Measurements from ENCODE around the gene EXOC3L1. TPM values are rescaled to one million over a fixed set of nuclear protein-coding genes. Genes with fewer than 3 reads are reported as not detected.

Gene EXOC3L1
- total RNA-seq, 1 experiment from 2014 or later: not detected

DNA sequence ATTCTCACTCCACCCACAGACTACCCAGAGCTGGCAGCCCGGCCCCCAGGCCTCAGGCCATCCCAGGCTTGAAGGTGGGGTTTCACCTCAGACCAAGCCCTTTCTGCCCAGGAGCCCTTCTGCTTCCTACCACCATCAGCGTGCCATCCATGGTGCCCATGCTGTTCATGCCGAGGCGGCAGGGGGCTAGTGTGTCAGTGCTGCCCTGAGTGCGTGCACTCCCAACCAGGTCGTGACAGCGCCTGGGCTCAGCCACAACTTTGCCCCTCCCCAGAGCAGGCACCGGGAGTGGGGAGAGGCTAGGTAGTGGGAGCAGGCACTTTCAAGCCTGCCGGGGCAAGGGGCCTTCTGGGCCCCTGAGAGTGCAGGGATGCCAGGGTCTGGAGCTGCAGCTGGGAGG lies 47.6 kb downstream of the EXOC3L1 start:
- H3K4me3 ChIP-seq (ENCODE audit: low read length): no peak overlapping the region
- H3F3A ChIP-seq (ENCODE audit: low read length, unreplicated experiment): no peaks in the 10 kb centered on the region
- H4K20me1 ChIP-seq (ENCODE audit: low read length): no peaks in the 10 kb centered on the region
- no peak overlapping the region for H3K4me2 ChIP-seq (ENCODE audit: low read length)
- H3K79me2 ChIP-seq (ENCODE audit: low read length): no peaks in the 10 kb centered on the region
- BruUV-seq (replicated peaks): no TSS peak
- CTCF ChIA-PET: no interaction called here
- TF ChIP-seq EZH2 (IDR thresholded peaks at IDR 0.05; ENCODE audit: low read length, unreplicated experiment) (no peak), EZH2phosphoT487 (IDR thresholded peaks at IDR 0.05; ENCODE audit: borderline replicate concordance, low read length) (no peak)
- TF ChIP-seq, protein P1, sequence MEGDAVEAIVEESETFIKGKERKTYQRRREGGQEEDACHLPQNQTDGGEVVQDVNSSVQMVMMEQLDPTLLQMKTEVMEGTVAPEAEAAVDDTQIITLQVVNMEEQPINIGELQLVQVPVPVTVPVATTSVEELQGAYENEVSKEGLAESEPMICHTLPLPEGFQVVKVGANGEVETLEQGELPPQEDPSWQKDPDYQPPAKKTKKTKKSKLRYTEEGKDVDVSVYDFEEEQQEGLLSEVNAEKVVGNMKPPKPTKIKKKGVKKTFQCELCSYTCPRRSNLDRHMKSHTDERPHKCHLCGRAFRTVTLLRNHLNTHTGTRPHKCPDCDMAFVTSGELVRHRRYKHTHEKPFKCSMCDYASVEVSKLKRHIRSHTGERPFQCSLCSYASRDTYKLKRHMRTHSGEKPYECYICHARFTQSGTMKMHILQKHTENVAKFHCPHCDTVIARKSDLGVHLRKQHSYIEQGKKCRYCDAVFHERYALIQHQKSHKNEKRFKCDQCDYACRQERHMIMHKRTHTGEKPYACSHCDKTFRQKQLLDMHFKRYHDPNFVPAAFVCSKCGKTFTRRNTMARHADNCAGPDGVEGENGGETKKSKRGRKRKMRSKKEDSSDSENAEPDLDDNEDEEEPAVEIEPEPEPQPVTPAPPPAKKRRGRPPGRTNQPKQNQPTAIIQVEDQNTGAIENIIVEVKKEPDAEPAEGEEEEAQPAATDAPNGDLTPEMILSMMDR (conservative IDR thresholded peaks at IDR 0.05; ENCODE audit: low read depth, low read length): no peak
- DNase-seq: no peak
- POLR2A ChIA-PET (ENCODE audit: unreplicated experiment): no interaction called here
- no peak for ATAC-seq
- no peak overlapping the region for H3K9ac ChIP-seq (ENCODE audit: low read length)
- H3K27me3 ChIP-seq (ENCODE audit: low read length): no peaks in the 10 kb centered on the region
- H2AFZ ChIP-seq (ENCODE audit: low read length): no peak overlapping the region
- no peaks in the 10 kb centered on the region for H3K4me1 ChIP-seq (ENCODE audit: insufficient read depth, low read length)
- H3K27ac ChIP-seq (ENCODE audit: low read length): no peak overlapping the region
- H3K36me3 ChIP-seq (ENCODE audit: low read depth, low read length): no peaks in the 10 kb centered on the region; the same call in 1 of the 2 replicates
- intact Hi-C loops (cut with micrococcal nuclease): no loop called here
- no peaks in the 10 kb centered on the region for H3K9me3 ChIP-seq (ENCODE audit: low read length)
- no peaks in the 10 kb centered on the region for H3K9me2 ChIP-seq (replicated peaks; ENCODE audit: low read length)

DNA sequence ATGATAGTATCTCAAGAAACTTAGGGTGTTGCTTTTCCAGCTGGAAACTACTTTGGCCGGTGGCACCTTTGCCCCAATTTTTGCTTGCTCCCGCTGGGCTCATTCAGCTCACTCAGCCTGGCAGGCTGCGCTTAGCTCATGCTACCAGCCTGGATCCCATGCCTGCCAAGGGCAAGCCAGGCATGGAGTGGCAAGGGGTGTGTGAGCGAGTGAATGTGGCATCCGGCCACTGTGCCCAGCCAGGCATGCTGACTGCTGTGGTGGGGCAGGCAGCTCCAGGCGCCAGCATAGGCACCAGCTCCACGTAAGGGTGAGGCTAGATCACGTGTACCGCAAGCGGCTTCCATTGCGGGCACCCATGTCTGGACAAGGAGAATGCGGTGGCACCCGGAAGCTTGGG lies 48.5 kb downstream of the EXOC3L1 start:
- H3K4me2 ChIP-seq (ENCODE audit: low read length): no peak overlapping the region
- intact Hi-C loops (cut with micrococcal nuclease): no loop called here
- ATAC-seq: no peak
- H3K27ac ChIP-seq (ENCODE audit: low read length): no peak overlapping the region
- ChIA-PET CTCF (no interaction called here), POLR2A (ENCODE audit: unreplicated experiment) (no interaction called here)
- no peaks in the 10 kb centered on the region for H3K79me2 ChIP-seq (ENCODE audit: low read length)
- H3F3A ChIP-seq (ENCODE audit: low read length, unreplicated experiment): no peaks in the 10 kb centered on the region
- TF ChIP-seq, protein P1 (conservative IDR thresholded peaks at IDR 0.05; ENCODE audit: low read depth, low read length): no peak
- no peak for TF ChIP-seq EZH2 (IDR thresholded peaks at IDR 0.05; ENCODE audit: low read length, unreplicated experiment)
- TF ChIP-seq EZH2phosphoT487 (IDR thresholded peaks at IDR 0.05; ENCODE audit: borderline replicate concordance, low read length): no peak
- H3K4me1 ChIP-seq (ENCODE audit: insufficient read depth, low read length): no peaks in the 10 kb centered on the region
- H3K36me3 ChIP-seq (ENCODE audit: low read depth, low read length): no peaks in the 10 kb centered on the region; the same call in 1 of the 2 replicates
- no peak overlapping the region for H3K4me3 ChIP-seq (ENCODE audit: low read length)
- no peak overlapping the region for H2AFZ ChIP-seq (ENCODE audit: low read length)
- H3K9ac ChIP-seq (ENCODE audit: low read length): no peak overlapping the region
- no TSS peak for BruUV-seq (replicated peaks)
- H3K27me3 ChIP-seq (ENCODE audit: low read length): no peaks in the 10 kb centered on the region
- DNase-seq: no peak
- H3K9me3 ChIP-seq (ENCODE audit: low read length): no peaks in the 10 kb centered on the region
- no peaks in the 10 kb centered on the region for H4K20me1 ChIP-seq (ENCODE audit: low read length)
- H3K9me2 ChIP-seq (replicated peaks; ENCODE audit: low read length): no peaks in the 10 kb centered on the region

DNA sequence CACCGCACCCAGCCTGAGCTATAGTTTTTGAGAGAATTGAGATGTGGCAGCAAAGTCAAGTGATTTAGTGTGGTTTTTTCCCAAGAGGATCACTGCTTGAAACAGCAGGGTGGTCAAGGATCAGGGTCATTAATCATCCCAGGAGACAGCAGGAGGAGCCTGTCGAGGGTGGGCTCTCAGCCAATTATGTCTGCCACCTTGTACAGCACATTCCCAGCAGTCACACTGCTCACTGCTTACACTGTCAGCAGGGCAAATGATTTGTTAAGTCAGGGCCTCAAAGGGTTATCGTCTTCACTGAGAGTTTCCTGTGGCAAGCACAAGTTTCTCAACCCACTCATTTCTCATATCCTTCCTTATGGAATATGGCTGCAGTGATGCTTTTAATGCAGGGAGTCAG lies 52.3 kb downstream of the EXOC3L1 start:
- no TSS peak for BruUV-seq (replicated peaks)
- no peaks in the 10 kb centered on the region for H3F3A ChIP-seq (ENCODE audit: low read length, unreplicated experiment)
- peaks cover 5% of the 10 kb centered on the region; the same call in 1 of the 2 replicates for H3K36me3 ChIP-seq (ENCODE audit: low read depth, low read length)
- no peak overlapping the region for H3K4me3 ChIP-seq (ENCODE audit: low read length)
- CTCF ChIA-PET: interaction anchor here (0.7 kb wide), 1 partner anchor 26 kb away, joined by 4 read pairs; no protein-coding TSS in a partner anchor
- H3K4me1 ChIP-seq (ENCODE audit: insufficient read depth, low read length): no peaks in the 10 kb centered on the region
- H3K9me3 ChIP-seq (ENCODE audit: low read length): no peaks in the 10 kb centered on the region
- DNase-seq (no peak), ATAC-seq (no peak)
- H3K4me2 ChIP-seq (ENCODE audit: low read length): no peak overlapping the region
- no peak overlapping the region for H3K9ac ChIP-seq (ENCODE audit: low read length)
- POLR2A ChIA-PET (ENCODE audit: unreplicated experiment): no interaction called here
- TF ChIP-seq, protein P1 (conservative IDR thresholded peaks at IDR 0.05; ENCODE audit: low read depth, low read length): no peak
- TF ChIP-seq EZH2 (IDR thresholded peaks at IDR 0.05; ENCODE audit: low read length, unreplicated experiment) (no peak), EZH2phosphoT487 (IDR thresholded peaks at IDR 0.05; ENCODE audit: borderline replicate concordance, low read length) (no peak)
- no peaks in the 10 kb centered on the region for H3K27me3 ChIP-seq (ENCODE audit: low read length)
- no peaks in the 10 kb centered on the region for H3K79me2 ChIP-seq (ENCODE audit: low read length)
- intact Hi-C loops (cut with micrococcal nuclease): no loop called here
- no peak overlapping the region for H2AFZ ChIP-seq (ENCODE audit: low read length)
- no peaks in the 10 kb centered on the region for H3K9me2 ChIP-seq (replicated peaks; ENCODE audit: low read length)
- no peak overlapping the region for H3K27ac ChIP-seq (ENCODE audit: low read length)
- H4K20me1 ChIP-seq (ENCODE audit: low read length): no peaks in the 10 kb centered on the region

Small RNAs within 50 kb of the gene (microRNA-seq; reads per million reads assigned to microRNA genes)
- gene MIR328 (ENCODE audit: unreplicated experiment): 68.9 reads per million, percentile 59 among the genes with 10 or more reads in this experiment

Other genes starting within 250 kb of the EXOC3L1 start
- gene CES3, start 228.9 kb downstream of the EXOC3L1 start, total RNA-seq (2014; rRNA removed): 0.26 and 0.58 TPM in 2 replicates
- 2.1 and 2.6 TPM in 2 replicates for gene CES4A, start 201.5 kb downstream of the EXOC3L1 start, total RNA-seq (2014; rRNA removed)
- 50.6 and 103 TPM in 2 replicates for gene CBFB, start 161.0 kb downstream of the EXOC3L1 start, total RNA-seq (2014; rRNA removed)
- 12.4 and 18.8 TPM in 2 replicates for gene PHAF1, start 80.2 kb downstream of the EXOC3L1 start, total RNA-seq (2014; rRNA removed)
- gene B3GNT9, start 39.1 kb downstream of the EXOC3L1 start, total RNA-seq (2014; rRNA removed): 2.3 and 2.8 TPM in 2 replicates
- gene TRADD, start 30.2 kb downstream of the EXOC3L1 start, total RNA-seq (2014; rRNA removed): 19.4 and 26.6 TPM in 2 replicates
- 8.7 and 13.1 TPM in 2 replicates for gene FBXL8, start 30.2 kb downstream of the EXOC3L1 start, total RNA-seq (2014; rRNA removed)
- 20.6 and 24.8 TPM in 2 replicates for gene HSF4, start 25.4 kb downstream of the EXOC3L1 start, total RNA-seq (2014; rRNA removed)
- gene NOL3, start 19.6 kb downstream of the EXOC3L1 start, total RNA-seq (2014; rRNA removed): 64.5 and 91.6 TPM in 2 replicates
- 22.6 and 29.6 TPM in 2 replicates for gene MATCAP1, start 6.2 kb downstream of the EXOC3L1 start, total RNA-seq (2014; rRNA removed)
- 86.2 and 107 TPM in 2 replicates for gene E2F4, start 2.0 kb upstream of the EXOC3L1 start, total RNA-seq (2014; rRNA removed)
- gene ELMO3, start 9.0 kb upstream of the EXOC3L1 start, total RNA-seq (2014; rRNA removed): 1.6 and 2.2 TPM in 2 replicates
- gene TMEM208, start 37.0 kb upstream of the EXOC3L1 start, total RNA-seq (2014; rRNA removed): 35.4 and 36.6 TPM in 2 replicates
- 45.5 and 57.1 TPM in 2 replicates for gene FHOD1, start 57.3 kb upstream of the EXOC3L1 start, total RNA-seq (2014; rRNA removed)
- 0.81 and 1.1 TPM in 2 replicates for gene SLC9A5, start 58.8 kb upstream of the EXOC3L1 start, total RNA-seq (2014; rRNA removed)
- gene PLEKHG4, start 89.4 kb upstream of the EXOC3L1 start, total RNA-seq (2014; rRNA removed): 8.9 and 15.6 TPM in 2 replicates
- not detected in 2 replicates for gene KCTD19, start 136.6 kb upstream of the EXOC3L1 start, total RNA-seq (2014; rRNA removed)
- 0.92 TPM in 1 of 2 replicates, not detected in the other for gene LRRC36, start 136.7 kb upstream of the EXOC3L1 start, total RNA-seq (2014; rRNA removed)
- not detected in 2 replicates for gene TPPP3, start 203.4 kb upstream of the EXOC3L1 start, total RNA-seq (2014; rRNA removed)
- gene ZDHHC1, start 226.3 kb upstream of the EXOC3L1 start, total RNA-seq (2014; rRNA removed): 4.8 and 5.1 TPM in 2 replicates
- gene HSD11B2, start 241.0 kb upstream of the EXOC3L1 start, total RNA-seq (2014; rRNA removed): 2.4 and 8.3 TPM in 2 replicates